Measurements from ENCODE around the gene FAM200C.

Gene FAM200C

DNA sequence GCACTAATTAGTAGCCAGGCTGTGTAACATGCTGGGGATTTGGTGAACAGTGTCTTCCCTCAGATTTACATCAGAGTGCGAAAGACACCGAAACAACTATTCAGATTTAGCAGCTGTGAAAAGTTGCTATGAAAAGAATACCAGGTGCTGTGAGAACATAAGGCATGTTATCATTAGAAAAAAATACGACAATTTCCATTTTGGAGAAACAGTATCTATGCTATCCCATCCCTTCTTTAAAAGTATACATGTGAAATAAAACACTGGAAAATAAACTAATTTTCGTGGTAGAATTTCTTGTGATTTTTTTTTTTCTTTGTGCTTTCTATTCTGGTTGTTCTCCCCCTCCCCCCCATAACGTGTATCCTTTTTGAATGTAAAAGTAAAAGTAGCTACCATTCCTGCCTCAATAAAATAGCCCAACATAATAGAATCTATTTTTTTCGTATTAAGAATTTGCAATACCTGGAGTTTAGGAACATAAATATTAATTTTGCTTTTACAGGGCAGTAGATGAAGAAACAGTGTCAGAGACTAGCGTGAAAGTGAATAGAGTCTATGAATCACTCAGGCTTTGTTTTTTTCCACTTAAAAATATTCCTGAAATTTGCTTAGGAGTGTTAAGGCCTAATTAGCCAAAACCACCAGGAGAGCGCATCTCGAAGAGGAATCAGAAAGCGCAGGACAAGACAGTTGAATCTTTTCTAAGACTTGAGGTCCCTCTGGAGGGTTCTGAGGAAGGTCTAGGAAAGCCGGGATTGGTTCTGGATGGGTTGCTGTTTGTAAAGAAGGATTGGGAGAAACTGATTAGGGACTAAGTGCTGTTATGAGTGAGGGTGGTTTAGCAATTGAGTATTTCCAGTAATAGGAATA lies 19.8 kb upstream of the FAM200C start:
- DNase-seq = peak in 1 of 2 experiments; percentile 35

- DNase-seq = peak; percentile 93 to 94
These were observed 19.0 kb upstream of the FAM200C start, which contains the start of gene SLU7 for GRCh38 chr5:160418561-160419457. Gene SLU7 (minus strand): TSS chr5:160419081. CDS start chr5:160415294, 3,787 bp downstream.

DNA sequence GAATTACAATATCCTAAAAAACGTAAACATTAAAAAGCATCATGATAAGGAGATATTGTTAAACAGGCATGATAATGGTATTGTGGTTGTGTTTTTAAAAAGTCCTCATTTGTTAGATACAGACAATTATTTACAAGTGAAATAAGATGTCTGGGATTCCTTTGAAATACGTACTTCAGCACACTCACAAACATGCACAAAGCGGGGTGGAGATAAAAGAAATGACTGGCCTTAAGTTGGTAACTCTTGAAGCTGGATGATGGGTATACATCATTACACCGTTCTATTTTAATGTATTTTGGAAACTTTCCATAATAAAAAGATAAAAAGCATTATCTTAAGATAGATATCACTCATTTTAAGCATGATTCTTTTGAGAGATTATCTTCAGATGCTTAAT lies 1.0 kb downstream of the FAM200C start:
- no peak for DNase-seq

GRCh38 chr5:160397492-160397891 lies 2.4 kb downstream of the FAM200C start:
- no peak for DNase-seq

DNA sequence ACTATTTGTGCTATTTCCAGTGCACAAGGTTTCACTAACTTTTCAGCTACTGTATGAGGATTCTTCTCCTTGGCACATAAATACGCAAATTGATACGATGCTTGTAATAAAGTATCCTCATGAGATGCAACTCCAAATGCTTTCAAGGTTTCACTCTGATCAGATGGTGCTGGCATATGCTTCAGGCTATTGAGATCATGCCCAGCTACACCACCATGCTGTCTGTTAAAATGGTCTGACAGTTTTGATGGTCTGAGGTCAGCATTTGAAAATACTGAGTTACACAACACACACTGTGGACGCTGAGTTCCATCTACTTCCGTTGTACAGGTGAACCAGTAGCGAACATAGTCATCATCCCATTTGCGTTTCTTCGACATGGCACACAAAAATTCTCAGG lies 4.7 kb downstream of the FAM200C start:
- no peak for DNase-seq

DNA sequence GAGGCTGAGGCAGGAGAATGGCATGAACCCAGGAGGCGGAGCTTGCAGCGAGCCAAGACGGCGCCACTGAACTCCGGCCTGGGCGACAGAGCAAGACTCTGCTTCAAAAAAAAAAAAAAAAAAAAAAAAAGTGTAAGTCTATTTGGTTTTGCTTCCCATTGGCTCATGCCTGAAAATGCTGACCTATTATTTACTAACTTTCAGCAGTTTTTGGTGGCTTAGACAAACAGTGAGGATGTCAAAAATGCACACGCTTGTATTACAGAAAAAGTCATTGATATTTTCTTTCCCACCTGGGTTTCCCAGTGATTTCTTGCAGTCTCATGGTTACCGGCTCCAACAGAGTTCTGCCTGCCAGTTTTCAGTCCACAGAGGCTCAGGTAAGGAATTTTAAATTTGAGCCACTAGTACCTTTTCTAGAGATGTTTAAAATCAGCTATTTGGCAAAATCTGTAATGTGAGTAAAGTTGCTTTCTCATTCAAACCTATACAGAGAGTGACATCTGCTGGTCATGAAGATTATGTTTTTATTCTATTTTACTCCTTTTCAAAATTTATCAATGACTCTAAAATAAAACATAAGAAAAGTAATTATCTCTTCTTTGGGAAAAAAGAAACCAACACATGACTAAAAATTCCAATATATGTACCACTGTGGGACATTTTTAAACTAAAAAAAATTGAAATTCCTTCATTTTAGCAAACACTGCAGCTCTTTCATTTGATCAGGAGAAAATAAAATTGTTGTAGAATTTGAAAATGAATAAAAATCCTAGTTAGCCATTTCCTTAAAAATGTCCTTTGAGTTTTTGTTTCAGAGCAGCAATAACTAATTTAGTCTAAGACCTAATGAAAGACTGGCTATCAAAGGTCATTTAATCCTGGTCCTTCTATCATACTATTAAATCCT lies 8.8 kb downstream of the FAM200C start:
- DNase-seq = peak; percentile 54 to 62

- no peak for DNase-seq
These were observed 12.4 kb downstream of the FAM200C start for GRCh38 chr5:160387445-160387844.

- DNase-seq = no peak
These were observed 14.4 kb downstream of the FAM200C start for GRCh38 chr5:160385496-160385895.

GRCh38 chr5:160384681-160385080 lies 15.2 kb downstream of the FAM200C start:
- DNase-seq = no peak

GRCh38 chr5:160382346-160382745 lies 17.5 kb downstream of the FAM200C start:
- no peak for DNase-seq

DNA sequence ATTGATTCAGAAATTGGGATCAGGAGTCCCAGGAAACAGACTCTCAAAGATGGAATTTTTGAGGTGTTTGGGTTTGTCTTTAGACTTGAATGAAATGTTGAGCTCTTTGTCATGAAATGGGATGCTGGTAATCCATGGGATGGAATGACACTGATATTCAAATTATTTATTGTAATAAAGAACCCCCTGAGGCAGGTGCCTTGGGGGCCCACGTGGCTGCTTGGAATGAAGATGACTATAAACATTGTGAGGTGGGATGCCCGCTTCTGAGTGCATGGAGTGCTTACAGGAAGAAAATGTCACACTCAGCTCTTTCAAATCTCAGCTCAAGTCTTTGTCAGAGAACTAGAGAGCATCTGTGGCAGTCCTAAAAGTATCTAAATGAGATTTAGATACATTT lies 19.8 kb downstream of the FAM200C start:
- DNase-seq = no peak

- DNase-seq = peak in 1 of 2 experiments; percentile 5
These were observed 20.3 kb downstream of the FAM200C start for GRCh38 chr5:160379511-160379910.

- no peak for DNase-seq
These were observed 21.5 kb downstream of the FAM200C start for GRCh38 chr5:160378330-160378729.

GRCh38 chr5:160377651-160378050 lies 22.2 kb downstream of the FAM200C start:
- DNase-seq = no peak

- DNase-seq = no peak
These were observed 23.4 kb downstream of the FAM200C start for GRCh38 chr5:160376416-160376815.

GRCh38 chr5:160375701-160376100 lies 24.2 kb downstream of the FAM200C start:
- no peak for DNase-seq

- DNase-seq = no peak
These were observed 24.7 kb downstream of the FAM200C start for GRCh38 chr5:160375166-160375565.

- no peak for DNase-seq
These were observed 28.6 kb downstream of the FAM200C start for GRCh38 chr5:160371294-160371693.

GRCh38 chr5:160370713-160371034 lies 29.2 kb downstream of the FAM200C start:
- DNase-seq = no peak

GRCh38 chr5:160369990-160370712 lies 29.7 kb downstream of the FAM200C start, which contains the start of gene C1QTNF2:
Gene C1QTNF2 (minus strand): TSS chr5:160370626. CDS start chr5:160355011, 15,615 bp downstream.
- DNase-seq = no peak

DNA sequence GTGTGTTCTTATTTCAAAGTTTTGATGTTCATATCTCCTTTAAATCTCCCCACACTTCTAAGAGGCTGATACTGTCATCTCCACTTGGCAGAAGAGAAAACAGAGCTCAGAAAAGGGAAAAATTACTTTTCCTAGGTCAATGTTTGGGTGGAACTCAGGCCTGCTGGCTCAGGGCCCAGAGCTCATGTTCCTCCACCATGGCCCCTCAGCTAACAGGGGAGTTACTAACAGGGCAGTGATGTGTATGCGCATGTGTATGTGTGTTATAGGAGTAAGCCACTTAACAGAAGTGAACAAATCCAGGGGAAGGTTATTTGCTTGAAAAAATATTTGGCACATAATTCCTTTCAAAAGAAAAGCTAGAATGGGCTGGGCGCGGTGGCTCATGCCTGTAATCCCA lies 32.0 kb downstream of the FAM200C start:
- DNase-seq = no peak

GRCh38 chr5:160367261-160367660 lies 32.6 kb downstream of the FAM200C start:
- no peak for DNase-seq

Data from Kasumi-1 (cell line).